Activated CD8-positive, alpha-beta memory T cell treated with anti-CD3 and anti-CD28 coated beads, Interleukin-2, amount 50 U/mL, for 24 hours (primary cell): ENCODE measurements around the gene COL5A2.

Experiments used
- DNase-seq: peaks from one replicate; pipeline ENCODE4 v3.0.0-alpha.2; 2020; ENCODE audit errors: extremely low read depth

The COL5A2 gene

GRCh38 chr2:189097934-189098333, 81.6 kb downstream of the COL5A2 start:
- no peak for DNase-seq

DNA sequence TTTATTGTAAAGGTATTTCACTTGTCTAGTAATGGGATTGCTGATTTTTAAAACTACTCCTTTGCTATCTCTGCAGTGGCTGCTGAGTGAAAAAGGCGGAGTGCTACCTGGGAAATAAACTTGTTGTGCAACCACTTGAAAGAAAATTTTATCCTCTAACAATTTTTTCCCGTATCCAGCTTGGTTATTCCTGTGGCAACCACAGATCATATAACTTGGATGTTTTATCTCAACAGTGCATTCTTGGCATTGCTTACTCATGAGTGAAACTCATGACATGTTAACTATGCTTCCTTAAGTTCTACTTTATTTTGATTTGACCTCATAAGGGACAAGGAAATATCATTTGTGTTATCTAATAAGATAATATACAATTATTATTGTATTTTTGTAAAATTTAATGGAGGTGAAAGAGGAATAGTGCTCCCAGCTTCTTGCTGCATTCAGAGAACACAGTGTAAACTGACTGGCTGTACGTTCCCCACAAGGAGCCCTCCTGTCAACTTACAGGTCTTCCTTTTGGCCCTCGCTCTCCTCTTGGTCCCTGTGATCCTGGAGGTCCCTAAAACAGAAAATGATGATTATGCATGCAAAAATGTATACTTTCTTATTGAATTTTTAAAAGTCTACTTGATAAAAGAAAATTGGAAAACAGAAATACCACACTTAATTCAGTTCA, 82.7 kb downstream of the COL5A2 start:
- no peak for DNase-seq

- no peak for DNase-seq
These were observed 84.5 kb downstream of the COL5A2 start for GRCh38 chr2:189095101-189095500.

DNA sequence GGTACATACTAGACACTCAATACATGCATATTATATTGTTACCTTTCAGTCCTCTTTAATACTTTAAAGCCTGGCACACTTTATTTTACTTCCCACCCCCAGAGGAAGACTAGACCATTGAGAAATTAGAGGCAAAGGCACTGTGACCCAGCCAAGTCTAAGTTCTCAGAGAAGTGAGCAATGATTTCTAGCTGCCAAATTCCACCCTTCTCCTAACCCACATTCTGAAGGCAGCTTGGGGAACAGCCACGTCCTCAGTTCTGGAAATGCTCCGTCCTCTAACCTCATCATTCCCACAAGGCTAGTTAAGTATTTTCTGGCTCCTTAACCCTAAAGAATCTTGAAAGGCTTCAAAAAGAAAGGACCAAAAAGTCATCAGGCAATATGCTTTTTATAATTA, 86.6 kb downstream of the COL5A2 start:
- no peak for DNase-seq

DNA sequence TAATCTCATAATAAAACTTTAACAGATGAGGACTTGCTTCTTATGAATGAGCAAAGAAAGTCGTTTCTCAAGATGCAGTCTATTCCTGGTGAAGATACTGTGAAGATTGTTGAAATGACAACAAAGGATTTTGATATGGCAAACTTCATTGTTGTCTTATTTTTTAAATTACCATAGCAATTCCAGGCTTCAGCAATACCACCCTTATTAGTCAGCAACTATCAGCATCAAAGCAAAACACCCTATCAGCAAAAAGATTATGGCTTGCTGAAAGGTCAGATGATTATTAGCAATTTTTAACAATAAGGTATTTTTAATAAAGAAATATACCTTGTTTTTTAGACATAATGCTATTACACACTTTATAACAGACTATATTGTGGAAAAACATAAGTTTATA, 88.3 kb downstream of the COL5A2 start:
- DNase-seq, result no peak

GRCh38 chr2:189088591-189089205, 90.9 kb downstream of the COL5A2 start:
- no peak for DNase-seq

- DNase-seq, result no peak
These were observed 92.9 kb downstream of the COL5A2 start for GRCh38 chr2:189086710-189087109.

GRCh38 chr2:189086250-189086649, 93.3 kb downstream of the COL5A2 start:
- DNase-seq, result no peak

GRCh38 chr2:189083606-189084005, 96.0 kb downstream of the COL5A2 start:
- no peak for DNase-seq

GRCh38 chr2:189083106-189083505, 96.5 kb downstream of the COL5A2 start:
- DNase-seq, result no peak

DNA sequence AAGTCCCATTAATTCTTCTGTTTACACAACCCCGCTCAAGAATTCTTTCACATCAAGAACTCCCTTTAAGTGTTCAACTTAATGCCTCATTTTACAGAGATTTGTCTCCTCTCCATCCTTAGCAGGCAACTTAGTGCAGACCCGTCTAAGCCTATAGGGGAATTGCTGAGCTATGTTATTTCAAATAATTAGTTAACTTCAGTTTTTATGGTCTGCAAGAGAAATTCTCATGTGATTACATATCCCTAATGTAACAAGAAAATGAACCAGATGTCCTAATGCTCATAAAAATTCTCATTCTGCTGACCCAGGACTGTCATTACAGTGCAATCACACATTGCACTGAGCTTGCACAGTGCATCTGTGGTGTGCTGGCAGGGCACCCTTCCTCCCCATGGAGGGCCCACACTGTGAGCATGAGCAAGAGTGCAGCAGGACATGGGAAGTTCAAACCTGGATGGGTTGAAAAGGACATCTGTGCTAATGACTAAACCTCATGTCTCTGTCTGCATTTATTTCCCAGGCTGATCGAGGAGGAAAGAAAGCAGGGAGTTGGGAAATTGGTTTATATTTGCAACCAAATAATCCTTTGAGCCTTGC, 97.1 kb downstream of the COL5A2 start:
- DNase-seq, result no peak

DNA sequence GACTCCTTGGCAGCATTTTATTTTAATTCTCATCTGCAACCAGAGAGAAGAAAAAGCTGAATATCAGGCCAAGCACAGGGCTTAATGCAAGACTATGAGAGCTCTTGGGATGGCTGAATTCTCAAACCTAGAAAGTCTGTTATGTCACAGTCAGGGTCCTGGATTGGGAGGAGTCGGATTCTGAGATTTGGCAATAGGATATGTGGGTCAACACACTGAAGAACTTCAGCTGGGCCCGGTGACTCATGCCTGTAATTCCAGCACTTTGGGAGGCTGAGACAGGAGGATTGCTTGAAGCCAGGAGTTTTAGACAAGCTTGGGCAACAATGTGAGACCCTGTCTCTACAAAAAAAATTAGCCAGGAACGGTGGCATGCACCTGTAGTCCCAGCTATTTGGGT, 103.0 kb downstream of the COL5A2 start:
- DNase-seq, result no peak

DNA sequence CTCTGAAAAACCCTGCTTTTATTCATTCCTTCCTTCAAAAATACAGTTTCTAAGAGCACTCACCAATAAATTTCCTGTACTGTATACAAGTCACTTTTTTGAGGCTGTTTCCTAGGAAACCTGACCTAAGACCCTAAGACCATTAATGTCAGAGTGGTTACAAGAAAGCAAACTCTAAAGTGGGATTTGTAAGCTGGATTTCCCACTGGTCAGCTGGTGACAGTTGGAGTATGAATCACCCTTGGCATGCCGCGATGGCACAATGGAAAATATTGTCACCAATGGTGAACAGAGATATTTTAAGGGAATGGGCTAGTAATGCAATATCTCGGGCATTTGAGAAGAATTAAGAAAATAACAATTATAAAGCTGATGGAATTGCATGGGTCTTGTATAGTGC, 103.4 kb downstream of the COL5A2 start:
- DNase-seq, result no peak

- DNase-seq, result no peak
These were observed 105.1 kb downstream of the COL5A2 start for GRCh38 chr2:189074506-189074905.

DNA sequence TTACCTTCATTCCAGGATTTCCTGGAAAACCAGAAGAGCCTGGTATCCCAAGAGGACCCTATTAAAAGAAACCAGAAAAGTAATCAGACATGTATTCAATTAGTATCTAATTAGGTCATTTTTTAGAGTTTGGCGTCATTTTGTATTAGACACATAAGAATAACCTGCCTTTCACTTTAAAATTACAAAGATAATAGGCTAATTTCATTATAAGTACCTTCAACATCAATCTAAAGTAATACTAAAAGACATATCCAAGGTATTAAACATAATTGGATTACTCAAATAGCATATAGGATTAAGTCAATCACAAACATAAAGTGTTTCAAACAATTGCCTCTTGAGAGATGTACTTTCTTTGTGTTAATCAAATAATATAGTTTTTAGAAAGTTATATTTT, 107.5 kb downstream of the COL5A2 start:
- DNase-seq, result no peak

GRCh38 chr2:189069855-189070619, 109.5 kb downstream of the COL5A2 start:
- DNase-seq, result no peak

DNA sequence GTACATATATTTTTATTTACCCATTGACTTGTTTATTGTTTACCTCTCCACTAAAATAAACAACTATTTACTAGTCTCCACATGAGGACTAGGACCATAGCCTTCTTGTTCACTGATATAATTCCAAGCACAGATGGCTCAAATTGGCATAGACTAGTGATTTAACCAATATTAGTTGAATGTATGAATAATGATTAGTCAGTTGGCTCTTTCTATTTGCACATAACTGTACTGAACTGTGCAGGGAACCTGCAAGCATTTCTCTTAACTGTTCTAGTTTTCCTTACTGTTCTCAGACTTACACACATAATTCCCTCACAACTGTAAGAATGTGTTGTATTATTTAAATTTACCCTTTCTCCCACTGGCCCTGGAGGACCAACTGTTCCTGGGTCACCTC, 113.5 kb downstream of the COL5A2 start:
- DNase-seq, result no peak

GRCh38 chr2:189060096-189060642, 119.4 kb downstream of the COL5A2 start:
- DNase-seq, result no peak

- no peak for DNase-seq
These were observed 122.2 kb downstream of the COL5A2 start for GRCh38 chr2:189057316-189057715.

DNA sequence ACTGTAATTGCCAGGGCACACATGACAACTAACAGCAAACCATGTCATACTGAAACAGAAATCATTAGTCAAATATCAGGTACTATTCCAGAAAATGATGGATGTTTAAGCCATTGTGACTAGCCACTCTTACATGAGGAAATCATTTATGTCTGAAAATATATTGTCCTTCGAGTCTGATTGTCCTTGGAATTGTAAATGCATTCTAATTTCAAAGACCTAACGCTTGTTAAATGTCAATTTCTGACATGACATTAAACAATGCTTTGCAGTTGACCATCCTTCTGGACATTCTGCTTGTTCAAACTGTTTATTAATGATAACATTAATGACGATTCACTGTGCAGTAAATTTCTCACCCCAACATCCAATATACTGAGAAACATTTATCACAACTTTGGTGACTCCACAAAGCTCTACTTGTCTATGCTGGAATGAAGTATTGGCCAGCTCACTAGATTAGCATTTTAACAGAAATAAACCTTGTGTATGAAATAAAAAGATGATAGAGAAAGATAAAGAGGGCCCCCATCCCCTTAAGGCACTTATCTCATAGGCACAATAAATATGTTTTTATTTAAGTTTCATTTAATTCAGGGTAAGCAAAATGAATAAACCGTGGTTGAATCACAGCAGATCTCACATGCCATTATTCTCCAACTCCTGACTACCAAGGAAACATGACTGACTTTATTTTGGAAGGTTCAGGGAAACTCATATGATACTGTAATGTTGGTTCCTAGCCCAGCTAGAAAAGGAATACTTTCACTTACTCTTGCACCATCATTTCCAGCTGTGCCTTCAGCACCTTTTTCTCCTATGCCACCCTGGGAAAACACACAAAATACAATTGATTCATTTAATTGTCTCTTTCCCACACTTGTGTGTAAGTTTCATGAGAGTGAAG, 123.1 kb downstream of the COL5A2 start:
- DNase-seq, result no peak

DNA sequence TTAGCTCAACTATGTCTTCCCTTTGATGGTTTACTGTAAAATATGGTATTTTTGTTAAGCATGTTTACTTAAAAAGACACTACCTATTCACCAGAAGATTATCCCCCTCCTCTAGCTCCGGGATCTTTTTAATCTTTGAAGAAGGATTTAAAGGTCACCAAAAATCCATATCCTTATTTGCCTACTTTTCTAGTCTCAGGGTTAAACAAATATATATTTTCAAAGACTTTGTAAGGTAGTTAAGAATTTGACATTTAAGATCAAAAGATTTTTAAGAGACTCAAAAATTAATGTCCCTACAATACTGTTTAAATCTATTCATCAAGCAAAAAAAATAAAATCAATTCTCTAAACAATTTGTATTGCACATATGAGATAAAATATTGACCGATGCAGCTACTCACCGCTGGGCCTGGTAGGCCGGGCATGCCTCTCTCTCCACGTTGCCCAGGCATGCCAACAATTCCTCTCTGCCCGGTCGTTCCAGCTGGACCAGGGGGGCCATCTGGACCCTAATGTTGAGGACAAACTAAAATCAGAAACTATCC, 129.3 kb downstream of the COL5A2 start:
- DNase-seq, result no peak
